Measurements from ENCODE around the gene ISL1.
A peak's percentile ranks its signal among the peaks of the same experiment; 100 is the strongest.

Gene ISL1

GRCh38 chr5:51396797-51397196, 13.5 kb downstream of the ISL1 start:
- no peak overlapping the region for H4K91ac ChIP-seq (ENCODE audit: low read depth, low read length, poor library complexity)
- H3K23ac ChIP-seq (ENCODE audit: low read depth, low read length, poor library complexity), result no peak overlapping the region
- H3K4ac ChIP-seq (ENCODE audit: low read length), result no peak overlapping the region
- H3K36me3 ChIP-seq (replicated peaks in 1 of 2; ENCODE audit: control insufficient read depth in 2 of 2, insufficient read depth in 2 of 2, low read length in 2 of 2), result no peaks in the 10 kb centered on the region
- no peak overlapping the region for H3K27ac ChIP-seq (replicated peaks; ENCODE audit: low read length)
- no peak overlapping the region for H3K9ac ChIP-seq (ENCODE audit: low read depth, low read length, poor library complexity)
- H2BK15ac ChIP-seq (ENCODE audit: low read length), result no peak overlapping the region
- no peaks in the 10 kb centered on the region for H3K9me3 ChIP-seq (replicated peaks in 1 of 2; ENCODE audit: control insufficient read depth in 2 of 2, insufficient read depth in 1 of 2, low read depth in 1 of 2, low read length in 2 of 2)
- no peak overlapping the region for H3K18ac ChIP-seq (ENCODE audit: low read length)
- DNase-seq (ENCODE audit: low spot score), result no peak
- H3K4me2 ChIP-seq (ENCODE audit: insufficient read depth, low read length, poor library complexity, severe bottlenecking), result no peak overlapping the region
- H3K4me3 ChIP-seq (ENCODE audit: low read length in 2 of 2), result no peak overlapping the region
- H2BK120ac ChIP-seq (ENCODE audit: low read depth, low read length), result no peak overlapping the region
- H2AFZ ChIP-seq (ENCODE audit: low read length), result no peak overlapping the region
- H2BK12ac ChIP-seq (ENCODE audit: low read length), result no peak overlapping the region
- H4K8ac ChIP-seq (ENCODE audit: low read depth, low read length), result no peak overlapping the region
- no peak overlapping the region for H3K14ac ChIP-seq (ENCODE audit: low read length)
- no peaks in the 10 kb centered on the region for H3K79me1 ChIP-seq (ENCODE audit: low read depth, low read length)
- H2BK5ac ChIP-seq (ENCODE audit: low read length), result no peak overlapping the region
- peaks cover 0 to 7% of the 10 kb centered on the region in 2 donors for H3K4me1 ChIP-seq (ENCODE audit: control insufficient read depth in 2 of 2, insufficient read depth in 1 of 2, low read depth in 1 of 2, low read length in 2 of 2)
- H3K27me3 ChIP-seq (ENCODE audit: control insufficient read depth in 3 of 3, insufficient read depth in 3 of 3, low read depth in 1 of 3, low read length in 3 of 3), result peaks cover 16 to 96% (median 69%) of the 10 kb centered on the region in 3 experiments
- no CpG with 5 or more reads among the region's 4 CpGs for WGBS, 2 donors (ENCODE audit: extremely low coverage in 2 of 2, insufficient read length in 2 of 2, insufficient replicate concordance in 1 of 2)
- no peak overlapping the region for H2AK5ac ChIP-seq (ENCODE audit: low read depth, low read length)

GRCh38 chr5:51397996-51398395, 14.7 kb downstream of the ISL1 start:
- Histone ChIP-seq H3K4me2 (ENCODE audit: insufficient read depth, low read length, poor library complexity, severe bottlenecking) (no peak overlapping the region), H3K27ac (replicated peaks; ENCODE audit: low read length) (no peak overlapping the region), H2BK15ac (ENCODE audit: low read length) (no peak overlapping the region), H2AFZ (ENCODE audit: low read length) (no peak overlapping the region), H2BK120ac (ENCODE audit: low read depth, low read length) (no peak overlapping the region), H4K91ac (ENCODE audit: low read depth, low read length, poor library complexity) (no peak overlapping the region), H3K4me3 (ENCODE audit: low read length in 2 of 2) (no peak overlapping the region), H2BK5ac (ENCODE audit: low read length) (no peak overlapping the region), H3K9me3 (replicated peaks in 1 of 2; ENCODE audit: control insufficient read depth in 2 of 2, insufficient read depth in 1 of 2, low read depth in 1 of 2, low read length in 2 of 2) (no peaks in the 10 kb centered on the region), H3K4ac (ENCODE audit: low read length) (no peak overlapping the region), H3K18ac (ENCODE audit: low read length) (no peak overlapping the region), H3K23ac (ENCODE audit: low read depth, low read length, poor library complexity) (no peak overlapping the region), H2AK5ac (ENCODE audit: low read depth, low read length) (no peak overlapping the region), H3K36me3 (replicated peaks in 1 of 2; ENCODE audit: control insufficient read depth in 2 of 2, insufficient read depth in 2 of 2, low read length in 2 of 2) (no peaks in the 10 kb centered on the region), H3K9ac (ENCODE audit: low read depth, low read length, poor library complexity) (no peak overlapping the region), H3K14ac (ENCODE audit: low read length) (no peak overlapping the region), H2BK12ac (ENCODE audit: low read length) (no peak overlapping the region), H3K79me1 (ENCODE audit: low read depth, low read length) (no peaks in the 10 kb centered on the region), H3K27me3 (ENCODE audit: control insufficient read depth in 3 of 3, insufficient read depth in 3 of 3, low read depth in 1 of 3, low read length in 3 of 3) (peaks cover 16 to 91% (median 61%) of the 10 kb centered on the region in 3 experiments), H3K4me1 (ENCODE audit: control insufficient read depth in 2 of 2, insufficient read depth in 1 of 2, low read depth in 1 of 2, low read length in 2 of 2) (peaks cover 0 to 7% of the 10 kb centered on the region in 2 donors), H4K8ac (ENCODE audit: low read depth, low read length) (no peak overlapping the region)
- no CpG with 5 or more reads among the region's 7 CpGs for WGBS, 2 donors (ENCODE audit: extremely low coverage in 2 of 2, insufficient read length in 2 of 2, insufficient replicate concordance in 1 of 2)
- DNase-seq (ENCODE audit: low spot score), result no peak

- H3K27me3 ChIP-seq (ENCODE audit: control insufficient read depth in 3 of 3, insufficient read depth in 3 of 3, low read depth in 1 of 3, low read length in 3 of 3), result peaks cover 16 to 80% (median 54%) of the 10 kb centered on the region in 3 experiments
- DNase-seq (ENCODE audit: low spot score), result peak; percentile 49
Measured at GRCh38 chr5:51398875-51399642, 15.8 kb downstream of the ISL1 start.

GRCh38 chr5:51399643-51400006, 16.4 kb downstream of the ISL1 start:
- no peak overlapping the region for H2BK12ac ChIP-seq (ENCODE audit: low read length)
- H2AK5ac ChIP-seq (ENCODE audit: low read depth, low read length), result no peak overlapping the region
- H4K8ac ChIP-seq (ENCODE audit: low read depth, low read length), result no peak overlapping the region
- peak overlapping the region; percentile 61 for H3K4me2 ChIP-seq (ENCODE audit: insufficient read depth, low read length, poor library complexity, severe bottlenecking)
- no peak overlapping the region for H3K14ac ChIP-seq (ENCODE audit: low read length)
- H2BK15ac ChIP-seq (ENCODE audit: low read length), result no peak overlapping the region
- H3K27me3 ChIP-seq (ENCODE audit: control insufficient read depth in 3 of 3, insufficient read depth in 3 of 3, low read depth in 1 of 3, low read length in 3 of 3), result peaks cover 16 to 74% (median 51%) of the 10 kb centered on the region in 3 experiments
- no peaks in the 10 kb centered on the region for H3K36me3 ChIP-seq (replicated peaks in 1 of 2; ENCODE audit: control insufficient read depth in 2 of 2, insufficient read depth in 2 of 2, low read length in 2 of 2)
- peak; percentile 31 for DNase-seq (ENCODE audit: low spot score)
- no peak overlapping the region for H3K18ac ChIP-seq (ENCODE audit: low read length)
- no CpG with 5 or more reads among the region's 10 CpGs for WGBS, 2 donors (ENCODE audit: extremely low coverage in 2 of 2, insufficient read length in 2 of 2, insufficient replicate concordance in 1 of 2)
- H3K4ac ChIP-seq (ENCODE audit: low read length), result no peak overlapping the region
- H3K4me3 ChIP-seq (ENCODE audit: low read length in 2 of 2), result no peak overlapping the region
- H3K23ac ChIP-seq (ENCODE audit: low read depth, low read length, poor library complexity), result no peak overlapping the region
- H4K91ac ChIP-seq (ENCODE audit: low read depth, low read length, poor library complexity), result no peak overlapping the region
- no peak overlapping the region for H3K9ac ChIP-seq (ENCODE audit: low read depth, low read length, poor library complexity)
- no peak overlapping the region for H3K27ac ChIP-seq (replicated peaks; ENCODE audit: low read length)
- H2BK5ac ChIP-seq (ENCODE audit: low read length), result no peak overlapping the region
- no peaks in the 10 kb centered on the region for H3K9me3 ChIP-seq (replicated peaks in 1 of 2; ENCODE audit: control insufficient read depth in 2 of 2, insufficient read depth in 1 of 2, low read depth in 1 of 2, low read length in 2 of 2)
- H2AFZ ChIP-seq (ENCODE audit: low read length), result peak overlapping the region; percentile 49
- H3K79me1 ChIP-seq (ENCODE audit: low read depth, low read length), result no peaks in the 10 kb centered on the region
- H2BK120ac ChIP-seq (ENCODE audit: low read depth, low read length), result no peak overlapping the region
- peaks cover 0 to 7% of the 10 kb centered on the region in 2 donors for H3K4me1 ChIP-seq (ENCODE audit: control insufficient read depth in 2 of 2, insufficient read depth in 1 of 2, low read depth in 1 of 2, low read length in 2 of 2)

More at GRCh38 chr5:51398875-51399642, 15.8 kb downstream of the ISL1 start:
- Histone ChIP-seq H4K8ac (ENCODE audit: low read depth, low read length) (no peak overlapping the region), H3K4me2 (ENCODE audit: insufficient read depth, low read length, poor library complexity, severe bottlenecking) (peak overlapping the region; percentile 61), H3K18ac (ENCODE audit: low read length) (no peak overlapping the region), H3K27ac (replicated peaks; ENCODE audit: low read length) (no peak overlapping the region), H3K4me3 (ENCODE audit: low read length in 2 of 2) (peak overlapping the region in 1 of 2 donors; percentile 49), H3K4me1 (ENCODE audit: control insufficient read depth in 2 of 2, insufficient read depth in 1 of 2, low read depth in 1 of 2, low read length in 2 of 2) (peaks cover 0 to 7% of the 10 kb centered on the region in 2 donors), H4K91ac (ENCODE audit: low read depth, low read length, poor library complexity) (no peak overlapping the region), H3K9ac (ENCODE audit: low read depth, low read length, poor library complexity) (no peak overlapping the region), H3K9me3 (replicated peaks in 1 of 2; ENCODE audit: control insufficient read depth in 2 of 2, insufficient read depth in 1 of 2, low read depth in 1 of 2, low read length in 2 of 2) (no peaks in the 10 kb centered on the region), H2BK120ac (ENCODE audit: low read depth, low read length) (no peak overlapping the region), H3K14ac (ENCODE audit: low read length) (no peak overlapping the region), H2BK15ac (ENCODE audit: low read length) (no peak overlapping the region), H3K36me3 (replicated peaks in 1 of 2; ENCODE audit: control insufficient read depth in 2 of 2, insufficient read depth in 2 of 2, low read length in 2 of 2) (no peaks in the 10 kb centered on the region), H2AFZ (ENCODE audit: low read length) (peak overlapping the region; percentile 49), H3K4ac (ENCODE audit: low read length) (no peak overlapping the region), H3K79me1 (ENCODE audit: low read depth, low read length) (no peaks in the 10 kb centered on the region), H2BK12ac (ENCODE audit: low read length) (peak overlapping the region; percentile 63), H2AK5ac (ENCODE audit: low read depth, low read length) (no peak overlapping the region), H2BK5ac (ENCODE audit: low read length) (no peak overlapping the region), H3K23ac (ENCODE audit: low read depth, low read length, poor library complexity) (no peak overlapping the region)
- WGBS, 2 donors (ENCODE audit: extremely low coverage in 2 of 2, insufficient read length in 2 of 2, insufficient replicate concordance in 1 of 2), result no CpG with 5 or more reads among the region's 57 CpGs
